GM23338 (cell line): Measurements from ENCODE around the gene ARL6IP4. TPM values are rescaled to one million over a fixed set of nuclear protein-coding genes. Genes with fewer than 3 reads are reported as not detected.

ENCODE experiments used
- ATAC-seq: fragments of 200-7000 bp; cut with Tn5 transposase; 3 replicates; pipeline ENCODE4 v1.9.1; 2020
- DNase-seq: peaks from one replicate; pipeline ENCODE4 v3.0.0-alpha.2; 2015; ENCODE audit warnings: low spot score
- H2AFZ ChIP-seq: fragments of 200-600 bp; sonication (generic); 2 replicates; pipeline ENCODE4 v1.8.0; 2016; ENCODE audit warnings: antibody characterized with exemption, mild to moderate bottlenecking, moderate library complexity
- H3F3A ChIP-seq: fragments of 200-600 bp; sonication (generic); replicated peaks from 2 replicates; pipeline ENCODE4 v1.8.0; 2017; ENCODE audit warnings: antibody characterized with exemption, mixed run types, low read depth
- H3K27ac ChIP-seq: fragments of 200-600 bp; sonication (generic); 2 replicates; pipeline ENCODE4 v1.6.1; 2016; ENCODE audit warnings: low read depth
- H3K27me3 ChIP-seq: fragments of 200-600 bp; sonication (generic); 2 replicates; pipeline ENCODE4 v1.8.0; 2016; ENCODE audit warnings: mild to moderate bottlenecking, mixed run types, moderate library complexity; ENCODE audit not compliant: insufficient read depth
- H3K36me3 ChIP-seq: fragments of 200-600 bp; sonication (generic); 2 replicates; pipeline ENCODE4 v1.8.0; 2016; ENCODE audit warnings: mild to moderate bottlenecking; ENCODE audit not compliant: insufficient read depth
- H3K4me1 ChIP-seq: fragments of 200-600 bp; sonication (generic); 2 replicates; pipeline ENCODE4 v1.8.0; 2016; ENCODE audit warnings: mild to moderate bottlenecking, moderate library complexity; ENCODE audit not compliant: insufficient read depth
- H3K4me2 ChIP-seq: fragments of 200-600 bp; sonication (generic); 2 replicates; pipeline ENCODE4 v1.7.1; 2017; ENCODE audit warnings: mixed run types
- H3K4me3 ChIP-seq: fragments of 200-600 bp; sonication (generic); 2 replicates; pipeline ENCODE4 v1.6.1; 2016; ENCODE audit warnings: mixed run types
- H3K79me2 ChIP-seq: fragments of 200-600 bp; sonication (generic); replicated peaks from 2 replicates; pipeline ENCODE4 v1.8.0; 2017; ENCODE audit warnings: mild to moderate bottlenecking; ENCODE audit not compliant: insufficient read depth
- H3K9me2 ChIP-seq: fragments of 200-600 bp; sonication (generic); 2 replicates; pipeline ENCODE4 v1.8.0; 2017; ENCODE audit not compliant: insufficient read depth
- H4K20me1 ChIP-seq: fragments of 200-600 bp; sonication (generic); replicated peaks from 2 replicates; pipeline ENCODE4 v1.8.0; 2017; ENCODE audit warnings: mild to moderate bottlenecking; ENCODE audit not compliant: insufficient read depth
- H3K27ac Mint-ChIP-seq: 2 replicates; pipeline ENCODE4 v1.8.0; 2020; ENCODE audit warnings: inconsistent platforms, mild to moderate bottlenecking, moderate library complexity, mixed read lengths
- H3K27me3 Mint-ChIP-seq: 3 replicates; pipeline ENCODE4 v1.8.0; 2022; ENCODE audit warnings: low read depth, mild to moderate bottlenecking, moderate library complexity, mixed read lengths, inconsistent platforms; ENCODE audit not compliant: insufficient read depth, poor library complexity
- H3K36me3 Mint-ChIP-seq: 3 replicates; pipeline ENCODE4 v1.8.0; 2021; ENCODE audit warnings: low read depth, mild to moderate bottlenecking, inconsistent platforms, moderate library complexity, mixed read lengths
- H3K4me1 Mint-ChIP-seq: 3 replicates; pipeline ENCODE4 v1.8.0; 2020; ENCODE audit warnings: mild to moderate bottlenecking, inconsistent platforms, mixed read lengths
- H3K4me3 Mint-ChIP-seq: 3 replicates; pipeline ENCODE4 v1.8.0; 2021; ENCODE audit warnings: moderate library complexity, mild to moderate bottlenecking, inconsistent platforms, mixed read lengths
- H3K9me3 Mint-ChIP-seq: 3 replicates; pipeline ENCODE4 v1.8.0; 2020; ENCODE audit warnings: moderate library complexity, mild to moderate bottlenecking, inconsistent platforms, mixed read lengths
- ZNF331 ChIP-seq: fragments of 250-450 bp; sonication (Bioruptor Pico); IDR thresholded peaks from 2 replicates; pipeline ENCODE4 v1.5.0; 2020; ENCODE audit warnings: low read depth, mild to moderate bottlenecking, moderate library complexity
- ZNF462 ChIP-seq: fragments of 250-450 bp; sonication (Bioruptor Pico); IDR thresholded peaks from 2 replicates; pipeline ENCODE4 v1.5.0; 2020; ENCODE audit warnings: mild to moderate bottlenecking, moderate library complexity
- polyA plus RNA-seq: library from polyadenylated mRNA; unstranded; fragments of >200 nt; fragmentation: Nextera tagmentation; extraction: Ambion mirVana; gene quantifications from 2 replicates; pipeline ENCODE4 v1.2.1, GENCODE V29; 2016
- total RNA-seq: library from RNA; depleted of rRNA; stranded (reverse); fragments of >200 nt; shearing (Covaris generic); gene quantifications from 2 replicates; pipeline ENCODE4 v1.2.3, GENCODE V29; 2014

The ARL6IP4 gene
- total and polyA plus RNA-seq, 2 experiments from 2014 or later, result 85.5 to 169 TPM

GRCh38 chr12:123021688-123022604 lies 41.5 kb downstream of the ARL6IP4 start (continued):
- no peak for TF ChIP-seq ZNF462 (CRISPR knock-in tag)

GRCh38 chr12:123022846-123023245 lies 42.4 kb downstream of the ARL6IP4 start:
- Histone ChIP-seq H3K36me3 (no peaks in the 10 kb centered on the region), H3K4me3 (no peak overlapping the region), H3K79me2 (no peaks in the 10 kb centered on the region), H3K4me2 (no peak overlapping the region), H3K27me3 (no peaks in the 10 kb centered on the region), H3K4me1 (no peaks in the 10 kb centered on the region), H2AFZ (no peak overlapping the region), H4K20me1 (no peaks in the 10 kb centered on the region), H3F3A (no peaks in the 10 kb centered on the region), H3K9me2 (no peaks in the 10 kb centered on the region), H3K27ac (no peak overlapping the region)
- H3K9me3 Mint-ChIP-seq, result no peaks in the 10 kb centered on the region
- H3K4me1 Mint-ChIP-seq, result peaks cover 5% of the 10 kb centered on the region
- no peaks in the 10 kb centered on the region for H3K36me3 Mint-ChIP-seq
- H3K27ac Mint-ChIP-seq, result no peak overlapping the region
- no peak for DNase-seq
- TF ChIP-seq ZNF331, result no peak
- H3K4me3 Mint-ChIP-seq, result no peak overlapping the region
- H3K27me3 Mint-ChIP-seq, result peaks cover 4% of the 10 kb centered on the region
- ATAC-seq, result no peak
